ENCODE measurements around the gene ELK1.

DNA sequence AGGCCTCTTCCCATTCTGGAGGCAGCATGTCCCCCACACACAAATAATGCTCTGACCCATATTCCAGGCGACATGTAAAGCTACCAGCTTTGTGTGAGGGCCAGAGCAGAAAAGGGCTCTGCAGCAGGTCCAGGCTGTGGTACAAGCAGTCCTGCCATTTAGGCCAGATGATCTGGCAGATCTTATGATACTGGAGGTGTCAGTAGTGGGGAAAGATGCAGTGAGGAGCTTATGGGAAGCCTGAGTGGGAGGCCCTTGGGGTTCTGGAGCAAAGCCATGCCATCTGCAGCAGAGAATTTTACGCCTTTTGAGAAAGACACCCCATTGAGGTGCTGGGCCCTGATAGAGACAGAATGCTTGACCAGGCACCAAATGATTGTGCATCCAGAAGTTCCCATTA is 38.4 kb downstream of the ELK1 start:
- TF ChIP-seq, protein P1, sequence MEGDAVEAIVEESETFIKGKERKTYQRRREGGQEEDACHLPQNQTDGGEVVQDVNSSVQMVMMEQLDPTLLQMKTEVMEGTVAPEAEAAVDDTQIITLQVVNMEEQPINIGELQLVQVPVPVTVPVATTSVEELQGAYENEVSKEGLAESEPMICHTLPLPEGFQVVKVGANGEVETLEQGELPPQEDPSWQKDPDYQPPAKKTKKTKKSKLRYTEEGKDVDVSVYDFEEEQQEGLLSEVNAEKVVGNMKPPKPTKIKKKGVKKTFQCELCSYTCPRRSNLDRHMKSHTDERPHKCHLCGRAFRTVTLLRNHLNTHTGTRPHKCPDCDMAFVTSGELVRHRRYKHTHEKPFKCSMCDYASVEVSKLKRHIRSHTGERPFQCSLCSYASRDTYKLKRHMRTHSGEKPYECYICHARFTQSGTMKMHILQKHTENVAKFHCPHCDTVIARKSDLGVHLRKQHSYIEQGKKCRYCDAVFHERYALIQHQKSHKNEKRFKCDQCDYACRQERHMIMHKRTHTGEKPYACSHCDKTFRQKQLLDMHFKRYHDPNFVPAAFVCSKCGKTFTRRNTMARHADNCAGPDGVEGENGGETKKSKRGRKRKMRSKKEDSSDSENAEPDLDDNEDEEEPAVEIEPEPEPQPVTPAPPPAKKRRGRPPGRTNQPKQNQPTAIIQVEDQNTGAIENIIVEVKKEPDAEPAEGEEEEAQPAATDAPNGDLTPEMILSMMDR (conservative IDR thresholded peaks at IDR 0.05; ENCODE audit: low read depth in 2 of 2): no peak
- no peak for TF ChIP-seq JUNB (IDR thresholded peaks at IDR 0.05; ENCODE audit: unreplicated experiment)

Measured in GM23338 (cell line).